ENCODE data around the gene SFTPB. TPM values are rescaled to one million over a fixed set of nuclear protein-coding genes. Genes with fewer than 3 reads are reported as not detected.

The SFTPB gene
- total RNA-seq, 1 donor from 2014 or later = not detected

DNA sequence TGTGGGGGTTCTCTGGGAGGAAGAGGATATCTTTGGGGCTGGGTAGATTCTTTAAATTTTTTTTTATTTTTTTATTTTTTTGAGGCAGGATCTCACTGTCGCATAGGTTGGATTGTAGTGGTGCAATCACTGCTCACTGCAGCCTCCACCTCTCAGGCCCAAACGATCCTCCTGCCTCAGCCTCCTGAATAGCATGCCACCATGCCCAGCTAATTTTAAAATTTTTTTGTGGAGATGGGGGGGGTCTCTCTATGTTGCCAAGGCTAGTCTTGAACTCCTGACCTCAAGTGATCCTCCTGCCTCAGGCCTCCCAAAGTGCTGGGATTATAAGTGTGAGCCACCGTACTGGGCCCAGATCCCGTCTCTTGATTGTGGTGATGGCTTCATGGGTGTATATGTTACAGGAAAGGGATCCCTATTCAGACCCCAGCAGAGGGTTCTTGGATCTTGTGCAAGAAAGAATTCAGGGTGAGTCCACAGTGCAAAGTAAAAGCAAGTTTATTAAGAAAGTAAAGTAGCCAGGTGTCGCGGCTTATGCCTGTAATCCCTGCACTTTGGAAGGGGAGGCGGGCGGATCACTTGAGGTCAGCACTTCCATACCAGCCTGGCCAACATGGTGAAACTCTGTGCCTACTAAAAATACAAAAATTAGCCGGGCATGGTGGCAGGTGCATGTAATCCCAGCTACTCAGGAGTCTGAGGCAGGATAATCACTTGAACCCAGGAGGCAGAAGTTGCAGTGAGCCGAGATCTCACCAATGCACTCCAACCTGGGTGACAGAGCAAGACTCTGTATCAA lies 54.1 kb downstream of the SFTPB start:
- Histone ChIP-seq H3K27me3 (ENCODE audit: low read depth) (no peaks in the 10 kb centered on the region), H3K4me1 (peaks cover 71% of the 10 kb centered on the region), H3K36me3 (peaks cover 6% of the 10 kb centered on the region), H3K9me3 (replicated peaks) (no peaks in the 10 kb centered on the region), H3K27ac (replicated peaks) (no peak overlapping the region), H3K4me3 (no peak overlapping the region)
- TF ChIP-seq, protein P1, sequence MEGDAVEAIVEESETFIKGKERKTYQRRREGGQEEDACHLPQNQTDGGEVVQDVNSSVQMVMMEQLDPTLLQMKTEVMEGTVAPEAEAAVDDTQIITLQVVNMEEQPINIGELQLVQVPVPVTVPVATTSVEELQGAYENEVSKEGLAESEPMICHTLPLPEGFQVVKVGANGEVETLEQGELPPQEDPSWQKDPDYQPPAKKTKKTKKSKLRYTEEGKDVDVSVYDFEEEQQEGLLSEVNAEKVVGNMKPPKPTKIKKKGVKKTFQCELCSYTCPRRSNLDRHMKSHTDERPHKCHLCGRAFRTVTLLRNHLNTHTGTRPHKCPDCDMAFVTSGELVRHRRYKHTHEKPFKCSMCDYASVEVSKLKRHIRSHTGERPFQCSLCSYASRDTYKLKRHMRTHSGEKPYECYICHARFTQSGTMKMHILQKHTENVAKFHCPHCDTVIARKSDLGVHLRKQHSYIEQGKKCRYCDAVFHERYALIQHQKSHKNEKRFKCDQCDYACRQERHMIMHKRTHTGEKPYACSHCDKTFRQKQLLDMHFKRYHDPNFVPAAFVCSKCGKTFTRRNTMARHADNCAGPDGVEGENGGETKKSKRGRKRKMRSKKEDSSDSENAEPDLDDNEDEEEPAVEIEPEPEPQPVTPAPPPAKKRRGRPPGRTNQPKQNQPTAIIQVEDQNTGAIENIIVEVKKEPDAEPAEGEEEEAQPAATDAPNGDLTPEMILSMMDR (IDR thresholded peaks at IDR 0.05; ENCODE audit: borderline replicate concordance) = no peak
- DNase-seq = no peak
- intact Hi-C loops (cut with micrococcal nuclease) = no loop called here

DNA sequence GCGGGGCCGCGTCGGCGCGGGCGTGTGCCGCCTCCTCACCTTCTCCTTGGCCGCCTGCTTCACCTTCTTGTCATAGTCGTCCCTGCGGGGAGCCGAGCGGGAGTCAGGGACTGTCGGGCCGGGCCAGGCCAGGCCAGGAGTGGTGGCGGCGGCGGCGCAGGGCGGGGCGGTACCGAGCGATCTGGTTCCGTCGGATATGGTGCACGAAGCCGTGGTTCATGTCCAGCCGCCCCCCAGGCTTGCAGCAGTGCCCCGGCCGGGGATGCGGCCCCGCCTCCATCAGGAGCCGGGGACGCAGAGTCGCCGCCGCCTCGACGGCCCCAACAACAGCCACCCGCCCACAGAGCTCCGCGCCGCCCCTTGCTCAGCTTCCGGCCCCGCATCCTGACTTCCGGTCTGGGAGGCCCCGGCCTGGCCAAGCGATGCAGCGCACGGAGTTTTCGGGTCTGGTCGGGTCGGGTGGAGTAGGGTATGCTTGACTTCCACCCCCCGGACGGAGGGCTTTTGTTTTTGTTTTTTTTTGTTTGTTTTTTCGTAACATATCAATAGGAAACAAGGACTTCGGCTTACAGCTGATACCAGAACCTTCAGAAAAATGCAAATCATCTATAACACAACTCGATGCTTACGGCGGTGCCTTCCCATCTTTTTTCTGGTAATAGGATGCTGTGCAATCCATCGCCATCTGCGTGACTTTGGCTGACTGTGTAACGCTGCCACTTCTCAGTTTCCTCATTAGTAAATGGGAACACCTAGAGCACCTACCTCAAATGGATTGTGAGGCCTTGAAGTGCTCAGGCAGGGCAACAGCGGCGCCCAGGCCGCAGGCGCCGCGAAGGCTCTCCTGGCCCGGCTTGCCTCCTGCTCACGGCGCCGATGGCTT lies 56.1 kb downstream of the SFTPB start, which contains the start of gene C2orf68:
C2orf68 (minus strand) TSS at position 362 of the 883 bp plus-strand sequence; CDS start at position 280, 82 bp downstream.
- DNase-seq = peak; percentile 91
- no peaks in the 10 kb centered on the region for H3K27me3 ChIP-seq (ENCODE audit: low read depth)
- peaks cover 7% of the 10 kb centered on the region for H3K36me3 ChIP-seq
- peak within 1 kb of the TSS; percentile 96 for H3K4me3 ChIP-seq
- no peaks in the 10 kb centered on the region for H3K9me3 ChIP-seq (replicated peaks)
- TF ChIP-seq, protein P1 (IDR thresholded peaks at IDR 0.05; ENCODE audit: borderline replicate concordance) = no peak
- H3K4me1 ChIP-seq = peaks cover 71% of the 10 kb centered on the region
- H3K27ac ChIP-seq (replicated peaks) = peak within 1 kb of the TSS; percentile 88
- intact Hi-C loops (cut with micrococcal nuclease) = no loop called here

DNA sequence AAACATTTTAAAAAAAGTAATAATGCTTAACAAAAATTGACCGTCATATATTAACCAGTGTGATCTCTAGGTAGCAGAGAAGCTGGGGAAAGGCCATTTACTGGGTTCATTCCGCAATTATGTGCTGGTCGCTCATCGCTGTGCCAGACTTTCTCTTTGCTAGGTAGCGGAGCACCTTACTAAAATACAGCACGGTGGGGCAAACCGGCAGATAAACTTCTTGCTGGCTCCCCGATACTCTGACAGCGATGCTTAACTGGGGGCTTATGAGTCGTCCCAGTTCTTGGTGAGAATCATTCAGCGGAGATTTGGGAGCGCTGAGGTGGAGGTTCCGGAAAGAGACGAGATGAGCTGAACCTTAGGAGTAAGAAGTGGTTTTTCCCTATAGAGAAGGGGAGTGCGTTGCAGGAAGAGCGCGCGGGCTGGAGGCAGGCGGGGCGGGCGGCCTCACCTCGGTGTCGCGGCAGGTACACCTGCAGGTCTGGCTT lies 56.7 kb downstream of the SFTPB start:
- peaks cover 71% of the 10 kb centered on the region for H3K4me1 ChIP-seq
- H3K9me3 ChIP-seq (replicated peaks) = no peaks in the 10 kb centered on the region
- intact Hi-C loops (cut with micrococcal nuclease) = no loop called here
- DNase-seq = no peak
- no peaks in the 10 kb centered on the region for H3K27me3 ChIP-seq (ENCODE audit: low read depth)
- peak overlapping the region; percentile 96 for H3K4me3 ChIP-seq
- peaks cover 7% of the 10 kb centered on the region for H3K36me3 ChIP-seq
- TF ChIP-seq, protein P1 (IDR thresholded peaks at IDR 0.05; ENCODE audit: borderline replicate concordance) = no peak
- H3K27ac ChIP-seq (replicated peaks) = peak overlapping the region; percentile 88

Other genes starting within 250 kb of the SFTPB start
- not detected for gene SH2D6, start 249.5 kb downstream of the SFTPB start, total RNA-seq
- gene MAT2A, start 129.0 kb downstream of the SFTPB start, total RNA-seq = 145 TPM
- 25.5 TPM for gene GGCX, start 106.7 kb downstream of the SFTPB start, total RNA-seq
- 15.5 TPM for gene VAMP8, start 90.6 kb downstream of the SFTPB start, total RNA-seq
- 47.3 TPM for gene VAMP5, start 83.8 kb downstream of the SFTPB start, total RNA-seq
- gene RNF181, start 72.5 kb downstream of the SFTPB start, total RNA-seq = 89.2 TPM
- 10.1 TPM for gene TMEM150A, start 65.5 kb downstream of the SFTPB start, total RNA-seq
- 25.1 TPM for gene C2orf68, start 56.1 kb downstream of the SFTPB start, total RNA-seq
- gene USP39, start 52.0 kb downstream of the SFTPB start, total RNA-seq = 32.1 TPM
- 1.5 TPM for gene GNLY, start 26.2 kb upstream of the SFTPB start, total RNA-seq
- 23.3 TPM for gene ATOH8, start 85.8 kb upstream of the SFTPB start, total RNA-seq
- 4.2 TPM for gene ST3GAL5, start 220.8 kb upstream of the SFTPB start, total RNA-seq